ENCODE data around the gene LHFPL5.

LHFPL5 gene

DNA sequence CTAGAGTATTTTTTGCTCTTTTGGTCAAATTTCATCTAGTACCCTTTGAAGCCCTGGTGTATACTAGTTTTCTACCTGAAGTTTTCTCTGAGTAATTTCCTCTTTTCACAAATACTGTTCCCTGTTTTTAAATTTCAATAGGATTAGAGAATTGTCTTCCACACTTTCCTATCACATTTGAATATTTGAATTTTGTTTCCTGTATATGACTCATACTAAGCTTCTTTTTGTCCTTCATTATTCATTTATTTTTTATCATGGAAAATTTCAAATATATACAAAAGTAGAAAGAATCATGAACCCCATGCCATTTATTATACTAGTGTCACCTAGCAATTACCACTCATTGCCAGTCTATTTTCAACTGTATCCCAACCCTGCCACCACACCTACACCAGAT, 52.7 kb downstream of the LHFPL5 start:
- DNase-seq, result no peak

- DNase-seq, result no peak
Observed at GRCh38 chr6:35859367-35859766, 54.2 kb downstream of the LHFPL5 start.

Data from stimulated activated CD4-positive, alpha-beta T cell treated with anti-CD3 and anti-CD28 coated beads, Interleukin-4, amount 100 ng/mL, for 1 hour (primary cell).